SU-DHL-6 (cell line): ENCODE measurements around the gene ZMIZ1.

ENCODE experiments used
- H2AFZ ChIP-seq: fragments of 200-600 bp; sonication (generic); 2 replicates; pipeline ENCODE4 v1.6.1; 2014; ENCODE audit warnings: low read depth, mild to moderate bottlenecking, moderate library complexity, mixed read lengths, antibody characterized with exemption, low read length; ENCODE audit not compliant: severe bottlenecking
- H3F3A ChIP-seq: fragments of 200-600 bp; shearing (Covaris generic); 2 replicates; pipeline ENCODE4 v1.6.0; 2016; ENCODE audit warnings: antibody characterized with exemption, mild to moderate bottlenecking; ENCODE audit not compliant: insufficient read depth
- H3K27ac ChIP-seq: fragments of 200-600 bp; sonication (generic); 2 replicates; pipeline ENCODE4 v1.5.1; 2016; ENCODE audit warnings: low read depth, mild to moderate bottlenecking, low read length, moderate library complexity, mixed read lengths
- H3K27me3 ChIP-seq: fragments of 200-600 bp; sonication (generic), shearing (Covaris generic); 2 replicates; pipeline ENCODE4 v1.6.0; 2014; ENCODE audit warnings: mild to moderate bottlenecking, low read length
- H3K36me3 ChIP-seq: fragments of 200-600 bp; sonication (generic); 2 replicates; pipeline ENCODE4 v1.6.1; 2014; ENCODE audit warnings: mild to moderate bottlenecking, low read length, mixed read lengths
- H3K4me2 ChIP-seq: fragments of 300-600, 200-600 bp; shearing (Covaris generic), sonication (generic); 2 replicates; pipeline ENCODE4 v1.6.0; 2014; ENCODE audit warnings: low read length, low read depth, mild to moderate bottlenecking; ENCODE audit not compliant: poor library complexity, severe bottlenecking
- H3K4me3 ChIP-seq: fragments of 200-600 bp; sonication (generic); 2 replicates; pipeline ENCODE4 v1.5.1; 2014; ENCODE audit warnings: antibody characterized with exemption, low read length, mild to moderate bottlenecking, mixed read lengths; ENCODE audit not compliant: insufficient read depth, poor library complexity, severe bottlenecking
- H3K79me2 ChIP-seq: fragments of 200-600 bp; sonication (generic); 2 replicates; pipeline ENCODE4 v1.6.1; 2014; ENCODE audit warnings: mild to moderate bottlenecking, low read length, moderate library complexity; ENCODE audit not compliant: insufficient read depth
- H3K9ac ChIP-seq: fragments of 200-600 bp; sonication (generic); 2 replicates; pipeline ENCODE4 v1.7.0; 2014; ENCODE audit warnings: mild to moderate bottlenecking, low read length
- H3K9me2 ChIP-seq: fragments of 200-600 bp; sonication (generic); replicated peaks from 2 replicates; pipeline ENCODE4 v1.6.1; 2014; ENCODE audit warnings: low read length; ENCODE audit not compliant: insufficient read depth
- H3K9me3 ChIP-seq: fragments of 200-600 bp; sonication (generic); 2 replicates; pipeline ENCODE4 v1.6.1; 2014; ENCODE audit warnings: low read length, mixed read lengths; ENCODE audit not compliant: insufficient read depth
- H4K20me1 ChIP-seq: fragments of 200-600 bp; sonication (generic); 2 replicates; pipeline ENCODE4 v1.6.1; 2014; ENCODE audit warnings: low read depth, mild to moderate bottlenecking, antibody characterized with exemption, low read length, moderate library complexity, mixed read lengths
- EZH2phosphoT487 ChIP-seq: fragments of 200-600 bp; sonication (generic), shearing (Covaris generic); conservative IDR thresholded peaks from 2 replicates; pipeline ENCODE4 v1.6.1; 2018; ENCODE audit warnings: mild to moderate bottlenecking, antibody characterized with exemption, low read length, moderate library complexity, mixed read lengths
- TF ChIP-seq, protein P1 (sequence below): fragments of 200-600 bp; sonication (generic); IDR thresholded peaks from one replicate; pipeline ENCODE4 v1.5.1; 2017; ENCODE audit warnings: antibody characterized with exemption, mild to moderate bottlenecking, low read length, moderate library complexity; ENCODE audit not compliant: insufficient read depth, poor library complexity, severe bottlenecking

ZMIZ1 gene

DNA sequence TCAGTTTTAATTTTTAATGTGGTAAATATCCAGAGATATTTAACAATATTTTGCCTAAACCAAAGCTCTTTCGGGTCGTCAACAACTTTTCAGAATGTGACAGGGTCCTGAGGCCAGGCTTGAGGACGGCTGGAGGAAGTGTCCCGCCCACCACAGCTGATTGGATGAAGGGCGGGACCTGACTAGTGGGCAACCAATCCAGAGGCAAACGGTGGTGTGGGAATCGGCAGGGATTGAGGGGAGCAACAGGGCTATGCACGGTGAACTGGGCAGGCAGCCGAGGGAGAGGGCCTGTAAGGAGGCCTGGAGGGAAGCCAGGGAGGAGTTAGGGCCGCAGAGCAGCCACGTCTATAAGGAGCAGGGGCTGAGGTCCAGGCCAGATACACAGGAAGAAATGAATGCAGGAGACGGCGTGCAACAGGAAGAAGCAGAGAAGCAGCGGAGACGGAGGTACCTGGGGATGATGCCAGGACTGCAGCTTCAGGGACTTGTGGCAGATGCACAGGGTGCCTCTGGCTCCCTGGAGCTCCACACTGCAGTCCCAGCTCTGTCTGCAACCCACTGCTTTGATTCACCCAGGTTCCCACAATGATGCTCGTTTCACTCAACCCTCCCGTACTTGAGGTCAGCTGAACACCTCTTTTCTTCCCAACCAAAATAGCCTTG, 46.1 kb upstream of the ZMIZ1 start:
- peak overlapping the region; percentile 24 for H2AFZ ChIP-seq

DNA sequence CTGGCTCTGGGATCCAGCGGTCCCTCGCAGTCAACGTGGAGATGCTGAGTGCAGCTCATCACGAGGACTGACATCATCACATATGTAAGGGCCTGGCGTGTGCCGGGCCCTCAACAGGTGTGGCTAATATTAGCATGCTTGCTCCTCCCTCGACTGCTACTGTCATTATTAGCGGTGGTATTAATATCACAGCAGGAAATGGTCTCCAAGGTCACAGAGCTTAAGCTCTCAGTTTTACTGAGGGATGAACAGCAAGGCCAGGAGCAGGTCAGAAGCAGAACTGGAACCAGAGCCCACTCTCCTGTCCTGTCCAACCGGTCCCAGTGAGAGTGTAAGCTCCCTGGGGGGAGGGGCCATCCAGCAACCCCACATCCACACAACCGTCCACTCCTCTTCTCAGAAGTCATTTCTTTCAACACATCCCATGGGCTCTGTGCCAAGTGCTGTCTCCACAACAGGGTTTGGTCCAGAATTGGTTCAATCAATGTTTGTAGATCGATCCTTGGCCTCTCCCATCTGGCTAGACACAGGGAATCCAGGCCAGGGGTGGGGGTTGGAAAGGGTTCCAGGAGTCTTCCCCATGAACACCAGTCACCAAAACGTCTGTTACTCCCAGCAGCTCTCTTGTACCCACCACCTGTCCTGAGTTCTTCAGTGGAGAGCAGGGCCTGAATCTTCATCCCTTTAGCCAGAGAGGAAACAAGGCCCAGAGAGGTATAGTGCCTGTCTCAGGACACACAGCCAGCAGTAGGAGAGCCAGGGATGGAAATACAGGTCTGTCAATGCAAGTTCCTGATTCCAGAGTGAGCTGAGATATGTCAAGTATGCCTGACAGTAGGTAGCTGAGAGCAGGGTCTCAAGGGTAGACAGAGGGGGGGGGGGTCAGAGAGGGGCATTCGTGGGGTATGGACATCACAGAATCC, 45.3 kb upstream of the ZMIZ1 start:
- Histone ChIP-seq H3K9me3 (no peaks in the 10 kb centered on the region), H3K9me2 (no peaks in the 10 kb centered on the region), H3K27me3 (no peaks in the 10 kb centered on the region), H2AFZ (peak overlapping the region; percentile 24), H3K9ac (peak overlapping the region; percentile 15; the same call in 1 of the 2 replicates), H3K4me2 (peak overlapping the region; percentile 61), H3F3A (no peaks in the 10 kb centered on the region), H4K20me1 (no peaks in the 10 kb centered on the region), H3K79me2 (no peaks in the 10 kb centered on the region), H3K27ac (no peak overlapping the region), H3K36me3 (no peaks in the 10 kb centered on the region), H3K4me3 (peak overlapping the region; percentile 49)
- TF ChIP-seq EZH2phosphoT487: no peak
- TF ChIP-seq, protein P1, sequence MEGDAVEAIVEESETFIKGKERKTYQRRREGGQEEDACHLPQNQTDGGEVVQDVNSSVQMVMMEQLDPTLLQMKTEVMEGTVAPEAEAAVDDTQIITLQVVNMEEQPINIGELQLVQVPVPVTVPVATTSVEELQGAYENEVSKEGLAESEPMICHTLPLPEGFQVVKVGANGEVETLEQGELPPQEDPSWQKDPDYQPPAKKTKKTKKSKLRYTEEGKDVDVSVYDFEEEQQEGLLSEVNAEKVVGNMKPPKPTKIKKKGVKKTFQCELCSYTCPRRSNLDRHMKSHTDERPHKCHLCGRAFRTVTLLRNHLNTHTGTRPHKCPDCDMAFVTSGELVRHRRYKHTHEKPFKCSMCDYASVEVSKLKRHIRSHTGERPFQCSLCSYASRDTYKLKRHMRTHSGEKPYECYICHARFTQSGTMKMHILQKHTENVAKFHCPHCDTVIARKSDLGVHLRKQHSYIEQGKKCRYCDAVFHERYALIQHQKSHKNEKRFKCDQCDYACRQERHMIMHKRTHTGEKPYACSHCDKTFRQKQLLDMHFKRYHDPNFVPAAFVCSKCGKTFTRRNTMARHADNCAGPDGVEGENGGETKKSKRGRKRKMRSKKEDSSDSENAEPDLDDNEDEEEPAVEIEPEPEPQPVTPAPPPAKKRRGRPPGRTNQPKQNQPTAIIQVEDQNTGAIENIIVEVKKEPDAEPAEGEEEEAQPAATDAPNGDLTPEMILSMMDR: no peak

More for the DNA sequence above, 46.1 kb upstream of the ZMIZ1 start:
- Histone ChIP-seq H4K20me1 (no peaks in the 10 kb centered on the region), H3K36me3 (no peaks in the 10 kb centered on the region), H3F3A (no peaks in the 10 kb centered on the region), H3K79me2 (no peaks in the 10 kb centered on the region), H3K27ac (no peak overlapping the region), H3K9me3 (no peaks in the 10 kb centered on the region), H3K9me2 (no peaks in the 10 kb centered on the region), H3K4me2 (peak overlapping the region; percentile 61), H3K27me3 (no peaks in the 10 kb centered on the region), H3K4me3 (peak overlapping the region; percentile 49), H3K9ac (peak overlapping the region; percentile 15; the same call in 1 of the 2 replicates)
- TF ChIP-seq EZH2phosphoT487: no peak
- TF ChIP-seq, protein P1: no peak

DNA sequence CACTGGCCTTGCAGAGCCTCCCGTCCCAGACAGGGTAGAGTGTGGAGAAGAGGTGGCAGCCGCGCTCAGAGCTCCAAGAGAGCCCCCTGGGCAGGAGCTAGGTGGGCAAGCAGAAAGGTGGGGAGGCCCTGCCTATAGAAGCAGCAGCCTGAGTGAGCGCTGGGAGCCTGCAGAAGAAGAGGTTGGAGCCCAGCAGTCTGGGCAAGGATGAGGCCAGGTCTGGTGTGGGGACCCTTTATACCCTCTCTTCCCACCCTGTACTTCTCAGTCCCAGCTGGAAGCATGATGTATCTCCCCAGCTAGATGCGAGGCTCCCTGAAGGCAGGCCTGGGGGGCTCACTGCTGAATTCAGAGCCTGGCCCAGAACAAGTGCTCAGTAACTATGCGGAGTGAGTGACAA, 44.5 kb upstream of the ZMIZ1 start:
- no peaks in the 10 kb centered on the region for H3K79me2 ChIP-seq
- TF ChIP-seq EZH2phosphoT487: no peak
- TF ChIP-seq, protein P1: no peak
- no peaks in the 10 kb centered on the region for H3K36me3 ChIP-seq
- H3K4me3 ChIP-seq: no peak overlapping the region
- H3K27me3 ChIP-seq: no peaks in the 10 kb centered on the region
- H3K27ac ChIP-seq: no peak overlapping the region
- no peaks in the 10 kb centered on the region for H3K9me2 ChIP-seq
- H4K20me1 ChIP-seq: no peaks in the 10 kb centered on the region
- H3F3A ChIP-seq: no peaks in the 10 kb centered on the region
- H2AFZ ChIP-seq: no peak overlapping the region
- no peaks in the 10 kb centered on the region for H3K9me3 ChIP-seq
- no peak overlapping the region for H3K4me2 ChIP-seq
- no peak overlapping the region for H3K9ac ChIP-seq
